ENCODE data around the gene DEGS2. TPM values are rescaled to one million over a fixed set of nuclear protein-coding genes. Genes with fewer than 3 reads are reported as not detected.

The DEGS2 gene
- total RNA-seq, 1 experiment from 2014 or later: 1.8 TPM

DNA sequence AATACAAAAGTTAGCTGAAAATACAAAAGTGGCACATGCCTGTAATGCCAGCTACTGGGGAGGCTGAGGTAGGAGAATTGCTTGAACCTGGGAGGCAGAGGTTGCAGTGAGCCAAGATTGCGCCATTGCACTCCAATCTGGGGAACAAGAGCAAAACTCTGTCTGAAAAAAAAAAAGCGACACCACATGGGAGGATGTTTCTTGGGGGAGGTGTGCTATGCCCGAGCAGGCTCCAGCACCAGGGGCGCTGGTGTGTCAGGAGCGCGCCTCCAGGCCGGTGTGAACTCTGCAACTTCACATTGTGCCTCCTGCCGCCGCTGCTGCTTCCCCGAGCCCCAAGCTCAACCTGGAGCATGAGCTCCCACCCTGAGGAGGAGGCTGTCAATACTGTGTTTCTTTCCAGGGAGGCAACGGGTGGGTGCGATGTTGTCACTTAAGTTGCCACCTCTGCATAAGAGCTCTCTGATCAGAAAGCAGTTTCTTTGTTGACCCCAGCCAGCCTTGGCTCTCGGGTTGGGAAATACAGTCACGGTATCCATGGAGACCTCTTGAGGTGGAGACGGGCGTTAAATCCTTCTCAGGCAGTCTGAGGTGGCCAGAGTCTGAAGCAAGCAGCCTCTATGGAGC, 18.9 kb downstream of the DEGS2 start:
- H3K9me3 ChIP-seq (ENCODE audit: control insufficient read depth in 1 of 2, insufficient read depth in 1 of 2, low read depth in 1 of 2, low read length in 2 of 2): no peaks in the 10 kb centered on the region
- BruUV-seq (replicated peaks): no TSS peak
- no peak overlapping the region for H2AFZ ChIP-seq (ENCODE audit: low read depth, low read length, poor library complexity, severe bottlenecking)
- RAD21 ChIA-PET (ENCODE audit: low non-redundant PET in 1 of 2, low total read pairs in 2 of 2, uncharacterized antibody in 2 of 2, unreplicated experiment in 2 of 2): no interaction called here
- TF ChIP-seq ELF1 (IDR thresholded peaks at IDR 0.05; ENCODE audit: borderline replicate concordance, low read depth) (no peak), RAD21 (IDR thresholded peaks at IDR 0.05; ENCODE audit: low read depth) (no peak; the same call in 1 of the 2 replicates)
- TF ChIP-seq, protein P1, sequence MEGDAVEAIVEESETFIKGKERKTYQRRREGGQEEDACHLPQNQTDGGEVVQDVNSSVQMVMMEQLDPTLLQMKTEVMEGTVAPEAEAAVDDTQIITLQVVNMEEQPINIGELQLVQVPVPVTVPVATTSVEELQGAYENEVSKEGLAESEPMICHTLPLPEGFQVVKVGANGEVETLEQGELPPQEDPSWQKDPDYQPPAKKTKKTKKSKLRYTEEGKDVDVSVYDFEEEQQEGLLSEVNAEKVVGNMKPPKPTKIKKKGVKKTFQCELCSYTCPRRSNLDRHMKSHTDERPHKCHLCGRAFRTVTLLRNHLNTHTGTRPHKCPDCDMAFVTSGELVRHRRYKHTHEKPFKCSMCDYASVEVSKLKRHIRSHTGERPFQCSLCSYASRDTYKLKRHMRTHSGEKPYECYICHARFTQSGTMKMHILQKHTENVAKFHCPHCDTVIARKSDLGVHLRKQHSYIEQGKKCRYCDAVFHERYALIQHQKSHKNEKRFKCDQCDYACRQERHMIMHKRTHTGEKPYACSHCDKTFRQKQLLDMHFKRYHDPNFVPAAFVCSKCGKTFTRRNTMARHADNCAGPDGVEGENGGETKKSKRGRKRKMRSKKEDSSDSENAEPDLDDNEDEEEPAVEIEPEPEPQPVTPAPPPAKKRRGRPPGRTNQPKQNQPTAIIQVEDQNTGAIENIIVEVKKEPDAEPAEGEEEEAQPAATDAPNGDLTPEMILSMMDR (IDR thresholded peaks at IDR 0.05 in 2 of 3, conservative IDR thresholded peaks at IDR 0.05 in 1 of 3; ENCODE audit: borderline replicate concordance in 1 of 3, insufficient read depth in 1 of 3, low read depth in 2 of 3, low read length in 2 of 3): peak; percentile 14 to 58 (median 43); a peak in 5 of 6 replicates
- no peaks in the 10 kb centered on the region for H3K36me3 ChIP-seq (ENCODE audit: control insufficient read depth in 1 of 2, insufficient read depth in 2 of 2, low read length in 2 of 2)
- H4K20me1 ChIP-seq (ENCODE audit: insufficient read depth): no peaks in the 10 kb centered on the region
- POLR2A ChIA-PET: no interaction called here
- no peak overlapping the region for H3K4me3 ChIP-seq (replicated peaks in 1 of 2; ENCODE audit: low read depth in 1 of 2, low read length in 2 of 2)
- peak overlapping the region; percentile 24 for H3K4me2 ChIP-seq (ENCODE audit: low read length)
- ATAC-seq (peak; percentile 89), DNase-seq (ENCODE audit: low read depth, low spot score) (no peak)
- peaks cover 7 to 11% of the 10 kb centered on the region in 2 experiments; a peak in 3 of 4 replicates for H3K4me1 ChIP-seq (ENCODE audit: control insufficient read depth in 1 of 2, insufficient read depth in 2 of 2, low read length in 2 of 2)
- H3K79me2 ChIP-seq (ENCODE audit: insufficient read depth, low read length): no peaks in the 10 kb centered on the region
- CTCF ChIA-PET: interaction anchor here (1.1 kb wide), 2 partner anchors 14 to 52 kb away, joined by 3 to 4 read pairs; no protein-coding TSS in a partner anchor
- no peak overlapping the region for H3K9ac ChIP-seq (ENCODE audit: low read length)
- H3K27me3 ChIP-seq (ENCODE audit: insufficient read depth, low read length): no peaks in the 10 kb centered on the region
- no peak overlapping the region for H3K27ac ChIP-seq (ENCODE audit: low read depth, low read length)
- H3K9me2 ChIP-seq (ENCODE audit: insufficient read depth): no peaks in the 10 kb centered on the region
- intact Hi-C loops (cut with micrococcal nuclease): no loop called here

DNA sequence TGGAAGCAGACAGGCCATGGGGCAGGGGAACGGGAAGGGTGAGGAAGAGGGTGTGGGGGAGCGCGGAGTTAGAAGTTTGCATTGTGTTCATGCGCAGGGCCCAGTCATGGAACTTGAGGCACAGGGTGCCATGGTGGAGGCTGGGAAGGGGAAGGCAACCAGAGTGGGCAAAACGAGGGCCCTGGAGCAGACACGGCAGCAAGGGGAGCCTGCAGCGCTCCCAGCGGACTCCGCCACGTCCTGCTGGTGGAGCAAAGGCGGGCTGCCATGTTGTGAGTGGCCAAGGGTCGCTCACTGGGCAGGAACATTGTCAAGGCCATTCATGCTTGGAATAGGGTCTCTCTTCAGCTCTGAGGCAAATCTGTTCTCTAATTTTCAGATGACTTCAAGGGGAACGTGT, 20.5 kb downstream of the DEGS2 start:
- intact Hi-C loops (cut with micrococcal nuclease): no loop called here
- no peak for TF ChIP-seq FOSL1 (IDR thresholded peaks at IDR 0.05; ENCODE audit: low read depth)
- no peak for TF ChIP-seq ZFX (IDR thresholded peaks at IDR 0.05)
- no peak for TF ChIP-seq YY1 (IDR thresholded peaks at IDR 0.05; ENCODE audit: extremely low read depth, insufficient replicate concordance, low read depth, low read length)
- TF ChIP-seq EZH2phosphoT487 (IDR thresholded peaks at IDR 0.05; ENCODE audit: borderline replicate concordance): no peak
- TF ChIP-seq RAD21 (IDR thresholded peaks at IDR 0.05; ENCODE audit: low read depth): no peak
- no peak for TF ChIP-seq JUND (IDR thresholded peaks at IDR 0.05)
- TF ChIP-seq, protein P2, sequence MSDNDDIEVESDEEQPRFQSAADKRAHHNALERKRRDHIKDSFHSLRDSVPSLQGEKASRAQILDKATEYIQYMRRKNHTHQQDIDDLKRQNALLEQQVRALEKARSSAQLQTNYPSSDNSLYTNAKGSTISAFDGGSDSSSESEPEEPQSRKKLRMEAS (IDR thresholded peaks at IDR 0.05): no peak
- TF ChIP-seq SP1 (IDR thresholded peaks at IDR 0.05; ENCODE audit: low read depth): no peak
- no peak for TF ChIP-seq CBX3 (IDR thresholded peaks at IDR 0.05; ENCODE audit: low read depth)
- TF ChIP-seq POLR2AphosphoS5 (IDR thresholded peaks at IDR 0.05; ENCODE audit: low read depth, low read length): no peak
- TF ChIP-seq, protein P1 (IDR thresholded peaks at IDR 0.05 in 2 of 3, conservative IDR thresholded peaks at IDR 0.05 in 1 of 3; ENCODE audit: borderline replicate concordance in 1 of 3, insufficient read depth in 1 of 3, low read depth in 2 of 3, low read length in 2 of 3): no peak
- no peak for TF ChIP-seq SIN3A (IDR thresholded peaks at IDR 0.05; ENCODE audit: low read depth)
- TF ChIP-seq, protein P3, sequence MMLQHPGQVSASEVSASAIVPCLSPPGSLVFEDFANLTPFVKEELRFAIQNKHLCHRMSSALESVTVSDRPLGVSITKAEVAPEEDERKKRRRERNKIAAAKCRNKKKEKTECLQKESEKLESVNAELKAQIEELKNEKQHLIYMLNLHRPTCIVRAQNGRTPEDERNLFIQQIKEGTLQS (IDR thresholded peaks at IDR 0.05): no peak
- TF ChIP-seq ZNF274 (IDR thresholded peaks at IDR 0.05; ENCODE audit: low read depth, low read length): no peak
- TF ChIP-seq TCF7L2 (IDR thresholded peaks at IDR 0.05; ENCODE audit: borderline replicate concordance, extremely low read depth, insufficient read depth, insufficient read length): no peak
- DNase-seq (ENCODE audit: low read depth, low spot score) (no peak), ATAC-seq (no peak)
- POLR2A ChIA-PET: no interaction called here
- H3K36me3 ChIP-seq (ENCODE audit: control insufficient read depth in 1 of 2, insufficient read depth in 2 of 2, low read length in 2 of 2): no peaks in the 10 kb centered on the region
- no peak overlapping the region for H3K9ac ChIP-seq (ENCODE audit: low read length)
- no TSS peak for BruUV-seq (replicated peaks)
- no peaks in the 10 kb centered on the region for H3K9me2 ChIP-seq (ENCODE audit: insufficient read depth)
- no peaks in the 10 kb centered on the region for H3K27me3 ChIP-seq (ENCODE audit: insufficient read depth, low read length)
- H2AFZ ChIP-seq (ENCODE audit: low read depth, low read length, poor library complexity, severe bottlenecking): no peak overlapping the region
- H3K9me3 ChIP-seq (ENCODE audit: control insufficient read depth in 1 of 2, insufficient read depth in 1 of 2, low read depth in 1 of 2, low read length in 2 of 2): no peaks in the 10 kb centered on the region
- no peak overlapping the region for H3K4me3 ChIP-seq (replicated peaks in 1 of 2; ENCODE audit: low read depth in 1 of 2, low read length in 2 of 2)
- no peak overlapping the region for H3K27ac ChIP-seq (ENCODE audit: low read depth, low read length)
- RAD21 ChIA-PET (ENCODE audit: low non-redundant PET in 1 of 2, low total read pairs in 2 of 2, uncharacterized antibody in 2 of 2, unreplicated experiment in 2 of 2): no interaction called here
- peaks cover 7 to 11% of the 10 kb centered on the region in 2 experiments; a peak in 3 of 4 replicates for H3K4me1 ChIP-seq (ENCODE audit: control insufficient read depth in 1 of 2, insufficient read depth in 2 of 2, low read length in 2 of 2)
- H4K20me1 ChIP-seq (ENCODE audit: insufficient read depth): no peaks in the 10 kb centered on the region
- no peaks in the 10 kb centered on the region for H3K79me2 ChIP-seq (ENCODE audit: insufficient read depth, low read length)
- CTCF ChIA-PET: no interaction called here
- no peak overlapping the region for H3K4me2 ChIP-seq (ENCODE audit: low read length)
